Left ventricle myocardium inferior (tissue), 1 donor: ENCODE data around the gene SGTB. TPM values are rescaled to one million over a fixed set of nuclear protein-coding genes. Genes with fewer than 3 reads are reported as not detected.

Experiments
- DNase-seq: peaks from one replicate; pipeline ENCODE4 v3.0.0-alpha.2; 2020
- H3K27ac ChIP-seq: fragments of 200-600 bp; replicated peaks from 2 replicates; pipeline ENCODE4 v1.8.0; 2021
- H3K27me3 ChIP-seq: fragments of 200-600 bp; 2 replicates; pipeline ENCODE4 v1.8.0; 2021; ENCODE audit warnings: low read depth
- H3K36me3 ChIP-seq: fragments of 200-600 bp; 2 replicates; pipeline ENCODE4 v1.8.0; 2021
- H3K4me1 ChIP-seq: fragments of 200-600 bp; 2 replicates; pipeline ENCODE4 v1.8.0; 2021
- H3K4me3 ChIP-seq: fragments of 200-600 bp; 2 replicates; pipeline ENCODE4 v1.8.0; 2021; ENCODE audit warnings: mild to moderate bottlenecking, moderate library complexity
- H3K9me3 ChIP-seq: fragments of 200-600 bp; replicated peaks from 2 replicates; pipeline ENCODE4 v1.8.0; 2021
- intact Hi-C: fragments of 100-400 bp; cut with micrococcal nuclease; formaldehyde crosslinking; loops from one replicate; pipeline ENCODE4 v1.11.0; 2022
- long read RNA-seq: library from polyadenylated mRNA; unstranded; transcript quantifications from one replicate; pipeline ENCODE4 v2.0.0, GENCODE V29; 2021
- total RNA-seq: library from RNA; stranded (reverse); fragmentation: NEBNext Ultra II Directional; extraction: Animal tissue kit (Norgen Biotek cat#: 25700); gene quantifications from one replicate; pipeline ENCODE4 v1.2.1, GENCODE V29; 2021
- TF ChIP-seq, protein P1 (sequence below): fragments of 200-600 bp; IDR thresholded peaks from 2 replicates; pipeline ENCODE4 v1.8.0; 2021; ENCODE audit warnings: antibody characterized with exemption, mild to moderate bottlenecking, borderline replicate concordance
- donor health status: DM: no; HTN: yes; CAD: no; lungs with severe emphysema.

Gene SGTB, protein sequence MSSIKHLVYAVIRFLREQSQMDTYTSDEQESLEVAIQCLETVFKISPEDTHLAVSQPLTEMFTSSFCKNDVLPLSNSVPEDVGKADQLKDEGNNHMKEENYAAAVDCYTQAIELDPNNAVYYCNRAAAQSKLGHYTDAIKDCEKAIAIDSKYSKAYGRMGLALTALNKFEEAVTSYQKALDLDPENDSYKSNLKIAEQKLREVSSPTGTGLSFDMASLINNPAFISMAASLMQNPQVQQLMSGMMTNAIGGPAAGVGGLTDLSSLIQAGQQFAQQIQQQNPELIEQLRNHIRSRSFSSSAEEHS
- total RNA-seq = 7.1 TPM
- long read RNA-seq, partial matches to known transcripts = 0 of 1 reads
- long read RNA-seq, other reads (novel, unspliced or antisense) = 1 of 1 reads

DNA sequence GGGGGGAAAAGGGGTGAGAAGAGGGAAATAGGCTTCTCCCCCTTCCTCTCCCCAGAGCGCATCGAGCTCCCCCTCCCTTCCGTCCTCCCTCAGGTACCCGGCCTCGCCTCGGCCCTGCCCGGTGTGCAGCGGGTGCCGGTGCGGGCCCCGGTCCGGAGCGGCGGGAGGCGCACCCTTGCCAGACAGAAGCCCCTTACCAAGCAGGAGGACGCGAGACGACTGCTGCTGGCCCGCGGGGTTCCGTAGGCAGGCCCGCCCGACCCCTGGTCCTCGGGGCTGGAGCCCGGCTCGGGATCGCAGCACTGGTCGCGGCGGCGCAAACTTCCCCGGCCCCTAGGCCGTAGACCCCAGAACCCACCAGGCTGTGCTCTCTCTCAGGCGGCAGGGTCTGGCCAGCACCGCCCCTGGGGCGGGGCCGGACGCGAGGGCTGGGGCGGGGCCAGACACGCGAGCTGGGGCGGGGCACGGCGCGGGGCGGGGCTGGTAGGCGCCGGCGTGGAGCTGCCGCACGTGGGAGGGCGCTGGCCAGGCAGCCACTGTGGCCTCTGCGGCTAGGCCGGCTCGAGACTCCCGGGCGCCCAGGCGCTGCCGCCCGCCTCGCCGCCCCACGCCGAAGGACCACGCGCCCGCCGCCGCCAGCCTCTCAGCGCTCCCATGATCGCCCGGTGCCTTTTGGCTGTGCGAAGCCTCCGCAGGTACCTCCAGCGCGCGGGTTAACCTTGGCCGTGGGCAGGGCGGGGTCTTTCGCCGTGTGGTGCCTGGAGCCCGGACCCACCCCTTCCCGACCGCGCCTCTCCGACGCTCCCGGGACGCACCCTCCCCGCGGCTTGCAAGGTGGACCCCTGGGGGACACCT, at the start of gene SGTB, which contains the start of gene NLN:
Gene SGTB (minus strand): TSS at position 390 of the 855 bp plus-strand sequence. CDS start 1,302 bp downstream, outside the sequence.
Gene NLN (plus strand): TSS at position 486 of the 855 bp plus-strand sequence. CDS start 169 bp downstream, at position 655.
- peaks cover 7% of the 10 kb centered on the region for H3K36me3 ChIP-seq
- H3K9me3 ChIP-seq = no peaks in the 10 kb centered on the region
- intact Hi-C loops = no loop called here
- H3K27ac ChIP-seq = peak within 1 kb of the TSS; percentile 67
- H3K27me3 ChIP-seq = no peaks in the 10 kb centered on the region
- peaks cover 46% of the 10 kb centered on the region for H3K4me1 ChIP-seq
- TF ChIP-seq, protein P1, sequence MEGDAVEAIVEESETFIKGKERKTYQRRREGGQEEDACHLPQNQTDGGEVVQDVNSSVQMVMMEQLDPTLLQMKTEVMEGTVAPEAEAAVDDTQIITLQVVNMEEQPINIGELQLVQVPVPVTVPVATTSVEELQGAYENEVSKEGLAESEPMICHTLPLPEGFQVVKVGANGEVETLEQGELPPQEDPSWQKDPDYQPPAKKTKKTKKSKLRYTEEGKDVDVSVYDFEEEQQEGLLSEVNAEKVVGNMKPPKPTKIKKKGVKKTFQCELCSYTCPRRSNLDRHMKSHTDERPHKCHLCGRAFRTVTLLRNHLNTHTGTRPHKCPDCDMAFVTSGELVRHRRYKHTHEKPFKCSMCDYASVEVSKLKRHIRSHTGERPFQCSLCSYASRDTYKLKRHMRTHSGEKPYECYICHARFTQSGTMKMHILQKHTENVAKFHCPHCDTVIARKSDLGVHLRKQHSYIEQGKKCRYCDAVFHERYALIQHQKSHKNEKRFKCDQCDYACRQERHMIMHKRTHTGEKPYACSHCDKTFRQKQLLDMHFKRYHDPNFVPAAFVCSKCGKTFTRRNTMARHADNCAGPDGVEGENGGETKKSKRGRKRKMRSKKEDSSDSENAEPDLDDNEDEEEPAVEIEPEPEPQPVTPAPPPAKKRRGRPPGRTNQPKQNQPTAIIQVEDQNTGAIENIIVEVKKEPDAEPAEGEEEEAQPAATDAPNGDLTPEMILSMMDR = no peak
- peak within 1 kb of the TSS; percentile 75 for H3K4me3 ChIP-seq
- peak; percentile 89 for DNase-seq

DNA sequence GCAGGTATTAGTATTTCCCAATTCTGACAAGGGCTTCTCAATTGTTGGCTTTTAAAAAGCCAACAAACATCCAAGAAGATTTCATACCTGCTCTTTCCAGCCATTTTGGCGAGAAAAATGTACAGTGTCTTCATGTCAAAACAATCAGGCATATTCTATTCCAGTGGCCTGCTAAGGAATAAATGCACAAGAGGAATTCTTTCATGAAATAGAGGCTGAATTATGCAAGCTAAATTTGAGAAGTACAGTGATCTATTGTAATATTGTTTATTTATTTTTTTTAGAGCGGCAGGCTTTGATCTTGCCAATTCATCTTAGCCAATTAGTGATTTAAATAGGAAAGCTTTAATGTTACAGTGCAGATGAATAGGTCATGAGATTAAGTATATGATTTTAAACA, 49.4 kb upstream of the SGTB start:
- Histone ChIP-seq H3K4me1 (no peaks in the 10 kb centered on the region), H3K27me3 (no peaks in the 10 kb centered on the region), H3K4me3 (no peak overlapping the region), H3K27ac (no peak overlapping the region), H3K36me3 (peaks cover 12% of the 10 kb centered on the region), H3K9me3 (peaks cover 5% of the 10 kb centered on the region)
- TF ChIP-seq, protein P1 = no peak
- no peak for DNase-seq
- intact Hi-C loops = no loop called here

DNA sequence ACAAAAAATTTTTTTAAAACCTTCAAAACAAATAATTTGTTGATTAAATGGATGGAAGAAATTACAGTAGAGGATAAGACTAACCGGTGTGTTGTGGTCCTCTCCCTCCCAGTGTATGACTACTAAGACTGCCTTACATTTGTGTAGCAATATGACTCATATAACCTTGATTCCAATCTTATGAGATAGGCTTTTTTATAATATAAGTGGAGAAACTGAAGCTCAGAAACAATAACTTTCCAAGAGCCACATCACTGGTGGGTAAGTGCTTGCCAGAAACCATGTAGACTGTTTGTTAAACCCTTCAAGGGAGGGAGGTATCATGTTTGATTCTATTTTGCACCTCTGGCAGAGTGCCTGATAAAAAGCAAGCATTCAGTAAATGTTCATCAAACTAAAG, 47.6 kb upstream of the SGTB start:
- H3K27ac ChIP-seq = no peak overlapping the region
- H3K9me3 ChIP-seq = peaks cover 5% of the 10 kb centered on the region
- H3K36me3 ChIP-seq = peaks cover 12% of the 10 kb centered on the region
- H3K4me1 ChIP-seq = no peaks in the 10 kb centered on the region
- DNase-seq = no peak
- TF ChIP-seq, protein P1 = no peak
- intact Hi-C loops = no loop called here
- no peaks in the 10 kb centered on the region for H3K27me3 ChIP-seq
- no peak overlapping the region for H3K4me3 ChIP-seq

DNA sequence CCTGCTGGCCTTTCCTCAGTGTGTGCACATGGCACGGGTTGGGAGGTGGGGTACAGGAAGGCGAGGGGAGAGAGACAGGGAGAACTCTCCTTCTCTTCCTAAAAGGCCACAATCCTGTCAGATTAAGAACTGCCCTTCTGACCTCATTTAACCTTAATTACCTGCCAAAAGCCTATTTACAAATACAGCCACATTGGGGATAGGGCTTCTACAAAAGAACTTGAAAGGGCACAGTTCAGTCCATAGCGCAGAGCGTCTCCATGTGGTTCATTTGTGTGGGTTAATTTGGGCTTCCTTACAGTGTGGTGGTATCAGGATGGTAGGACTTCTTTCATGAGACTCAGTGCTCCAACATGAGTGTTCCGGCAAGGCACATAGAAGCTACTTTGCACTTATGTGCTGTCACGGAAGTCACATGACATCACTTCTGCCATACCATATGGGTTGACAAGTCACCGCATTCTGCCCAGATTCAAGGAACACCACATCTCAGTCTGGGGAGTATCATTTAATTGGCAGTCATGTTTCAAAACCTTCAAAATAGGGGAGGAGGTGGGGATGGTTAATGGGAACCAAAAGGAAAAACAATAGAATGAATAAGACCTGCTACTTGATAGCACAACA, 46.9 kb upstream of the SGTB start:
- DNase-seq = no peak
- TF ChIP-seq, protein P1 = no peak
- no peak overlapping the region for H3K27ac ChIP-seq
- H3K4me1 ChIP-seq = no peaks in the 10 kb centered on the region
- H3K4me3 ChIP-seq = no peak overlapping the region
- H3K36me3 ChIP-seq = peaks cover 12% of the 10 kb centered on the region
- H3K27me3 ChIP-seq = no peaks in the 10 kb centered on the region
- intact Hi-C loops = no loop called here
- peaks cover 5% of the 10 kb centered on the region for H3K9me3 ChIP-seq

DNA sequence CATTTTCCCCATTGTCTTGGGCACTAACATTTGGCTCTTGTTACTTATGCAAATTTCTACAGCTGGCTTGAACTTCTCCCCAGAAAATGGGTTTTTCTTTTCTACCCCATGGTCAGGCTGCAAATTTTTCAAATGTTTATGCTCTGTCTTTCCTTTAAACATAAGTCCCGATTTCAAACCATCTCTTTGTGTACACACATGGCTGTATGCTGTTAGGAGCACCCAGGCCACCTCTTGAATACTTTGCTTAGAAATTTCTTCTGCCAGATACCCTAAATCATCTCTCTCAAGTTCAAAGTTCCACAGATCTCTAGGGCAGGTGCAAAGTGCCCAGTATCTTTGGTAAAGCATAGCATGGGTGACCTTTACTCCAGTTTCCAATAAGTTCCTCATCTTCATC, 45.7 kb upstream of the SGTB start:
- H3K9me3 ChIP-seq = peaks cover 5% of the 10 kb centered on the region
- H3K4me3 ChIP-seq = no peak overlapping the region
- H3K4me1 ChIP-seq = no peaks in the 10 kb centered on the region
- intact Hi-C loops = no loop called here
- H3K36me3 ChIP-seq = peaks cover 12% of the 10 kb centered on the region
- no peak for DNase-seq
- H3K27ac ChIP-seq = no peak overlapping the region
- H3K27me3 ChIP-seq = no peaks in the 10 kb centered on the region
- TF ChIP-seq, protein P1 = no peak
